Muscle of leg (tissue), 11 donors: ENCODE results near the gene LAPTM5. TPM values are rescaled to one million over a fixed set of nuclear protein-coding genes. Genes with fewer than 3 reads are reported as not detected.

ENCODE experiments used
- DNase-seq: peaks from one replicate; pipeline ENCODE4 v3.0.0; 2013
- H3K27ac ChIP-seq: one replicate; pipeline ENCODE4 v1.5.1; 2013; ENCODE audit warnings: mild to moderate bottlenecking, low read length, control low read depth
- H3K27me3 ChIP-seq: one replicate; pipeline ENCODE4 v1.6.1; 2013; ENCODE audit warnings: low read length; ENCODE audit not compliant: control insufficient read depth, insufficient read depth
- H3K36me3 ChIP-seq: one replicate; pipeline ENCODE4 v1.6.1; 2013; ENCODE audit warnings: low read length; ENCODE audit not compliant: control insufficient read depth, insufficient read depth
- H3K4me1 ChIP-seq: one replicate; pipeline ENCODE4 v1.6.1; 2013; ENCODE audit warnings: low read length; ENCODE audit not compliant: control insufficient read depth, insufficient read depth
- H3K4me3 ChIP-seq: one replicate; pipeline ENCODE4 v1.5.1; 2013; ENCODE audit warnings: low read length, control low read depth
- H3K9me3 ChIP-seq: replicated peaks from 2 replicates; pipeline ENCODE4 v1.6.1; 2013; ENCODE audit warnings: low read depth, low read length; ENCODE audit not compliant: control insufficient read depth
- WGBS: methylation state at CpG from one replicate; pipeline ENCODE4 v1.1.5; 2013; ENCODE audit warnings: missing lambda C conversion rate; ENCODE audit not compliant: insufficient coverage; 5-methylcytosine and 5-hydroxymethylcytosine counted together
- polyA plus RNA-seq, 8 donors: library from polyadenylated mRNA; unstranded; fragments of 120-200 nt; gene quantifications; one replicate each; pipeline versions ENCODE4 v1.2.1 to v1.2.3, GENCODE V29; 2013; ENCODE audit warnings: inconsistent platforms in 1 of 8, low replicate concordance in 1 of 8; ENCODE audit not compliant: insufficient read length in 8 of 8, insufficient read depth in 1 of 8
- total RNA-seq: library from RNA; stranded (reverse); fragments of 120-200 nt; gene quantifications from one replicate; pipeline ENCODE4 v1.2.4, GENCODE V29; 2013

LAPTM5 gene
- total and polyA plus RNA-seq, 9 donors = 5.6 to 22.9 (median 17.6) TPM

- H3K27ac ChIP-seq = peak overlapping the region; percentile 67
- WGBS = 71% methylated on average over 22 of the region's 23 CpGs
- no peaks in the 10 kb centered on the region for H3K27me3 ChIP-seq
- no peaks in the 10 kb centered on the region for H3K9me3 ChIP-seq
- peaks cover 37% of the 10 kb centered on the region for H3K4me1 ChIP-seq
- H3K4me3 ChIP-seq = no peak overlapping the region
- no peak for DNase-seq
- H3K36me3 ChIP-seq = no peaks in the 10 kb centered on the region
These were observed 7.6 kb downstream of the LAPTM5 start for GRCh38 chr1:30749691-30750583.

- WGBS = 23% methylated on average over 6 of the region's 16 CpGs
- Histone ChIP-seq H3K9me3 (no peaks in the 10 kb centered on the region), H3K4me1 (peaks cover 33% of the 10 kb centered on the region), H3K27ac (peak overlapping the region; percentile 67), H3K27me3 (no peaks in the 10 kb centered on the region), H3K36me3 (no peaks in the 10 kb centered on the region), H3K4me3 (no peak overlapping the region)
- peak; percentile 73 for DNase-seq
These were observed 8.7 kb downstream of the LAPTM5 start for GRCh38 chr1:30748699-30749401.

- Histone ChIP-seq H3K36me3 (no peaks in the 10 kb centered on the region), H3K4me1 (peaks cover 33% of the 10 kb centered on the region), H3K4me3 (no peak overlapping the region), H3K9me3 (no peaks in the 10 kb centered on the region), H3K27ac (no peak overlapping the region), H3K27me3 (no peaks in the 10 kb centered on the region)
- no peak for DNase-seq
- WGBS = 35% methylated on average over 5 of the region's 9 CpGs
These were observed 9.4 kb downstream of the LAPTM5 start for GRCh38 chr1:30748098-30748698.

GRCh38 chr1:30747033-30748008, 10.3 kb downstream of the LAPTM5 start:
- H3K9me3 ChIP-seq = no peaks in the 10 kb centered on the region
- H3K4me1 ChIP-seq = peaks cover 33% of the 10 kb centered on the region
- no peak overlapping the region for H3K4me3 ChIP-seq
- WGBS = 74% methylated on average over 14 of the region's 17 CpGs
- H3K36me3 ChIP-seq = no peaks in the 10 kb centered on the region
- peak; percentile 50 for DNase-seq
- no peaks in the 10 kb centered on the region for H3K27me3 ChIP-seq
- H3K27ac ChIP-seq = no peak overlapping the region

GRCh38 chr1:30746212-30747032, 11.2 kb downstream of the LAPTM5 start:
- Histone ChIP-seq H3K4me1 (peaks cover 33% of the 10 kb centered on the region), H3K27ac (no peak overlapping the region), H3K36me3 (no peaks in the 10 kb centered on the region), H3K4me3 (no peak overlapping the region), H3K9me3 (no peaks in the 10 kb centered on the region), H3K27me3 (no peaks in the 10 kb centered on the region)
- no peak for DNase-seq
- 81% methylated on average over 11 of the region's 16 CpGs for WGBS

- 62% methylated on average over 3 of the region's 4 CpGs for WGBS
- Histone ChIP-seq H3K4me1 (peaks cover 30% of the 10 kb centered on the region), H3K36me3 (no peaks in the 10 kb centered on the region), H3K27ac (no peak overlapping the region), H3K9me3 (no peaks in the 10 kb centered on the region), H3K4me3 (no peak overlapping the region), H3K27me3 (no peaks in the 10 kb centered on the region)
- DNase-seq = no peak
These were observed 11.8 kb downstream of the LAPTM5 start for GRCh38 chr1:30745834-30746208.

- WGBS = 82% methylated on average over 9 of the region's 14 CpGs
- Histone ChIP-seq H3K27ac (no peak overlapping the region), H3K4me3 (no peak overlapping the region)
These were observed 12.3 kb downstream of the LAPTM5 start for GRCh38 chr1:30745156-30745833.

GRCh38 chr1:30744060-30744756, 13.4 kb downstream of the LAPTM5 start:
- no peak overlapping the region for H3K4me3 ChIP-seq

More at GRCh38 chr1:30745156-30745833, 12.3 kb downstream of the LAPTM5 start:
- DNase-seq = no peak
- H3K36me3 ChIP-seq = no peaks in the 10 kb centered on the region
- no peaks in the 10 kb centered on the region for H3K9me3 ChIP-seq
- no peaks in the 10 kb centered on the region for H3K27me3 ChIP-seq
- H3K4me1 ChIP-seq = peaks cover 25% of the 10 kb centered on the region

More at GRCh38 chr1:30744060-30744756, 13.4 kb downstream of the LAPTM5 start:
- Histone ChIP-seq H3K4me1 (peaks cover 18% of the 10 kb centered on the region), H3K27ac (peak overlapping the region; percentile 13), H3K27me3 (no peaks in the 10 kb centered on the region), H3K9me3 (no peaks in the 10 kb centered on the region), H3K36me3 (no peaks in the 10 kb centered on the region)
- WGBS = 72% methylated on average over 5 of the region's 7 CpGs
- DNase-seq = no peak
